Stimulated activated CD8-positive, alpha-beta memory T cell treated with anti-CD3 and anti-CD28 coated beads, Interleukin-12 subunit alpha, Interleukin-12 subunit beta, amount 100 ng/mL, for 4 hours (primary cell): ENCODE measurements around the gene NFATC1.

Experiments
- DNase-seq: peaks from one replicate; pipeline ENCODE4 v3.0.0-alpha.2; 2020; ENCODE audit warnings: low read depth

Gene NFATC1

DNA sequence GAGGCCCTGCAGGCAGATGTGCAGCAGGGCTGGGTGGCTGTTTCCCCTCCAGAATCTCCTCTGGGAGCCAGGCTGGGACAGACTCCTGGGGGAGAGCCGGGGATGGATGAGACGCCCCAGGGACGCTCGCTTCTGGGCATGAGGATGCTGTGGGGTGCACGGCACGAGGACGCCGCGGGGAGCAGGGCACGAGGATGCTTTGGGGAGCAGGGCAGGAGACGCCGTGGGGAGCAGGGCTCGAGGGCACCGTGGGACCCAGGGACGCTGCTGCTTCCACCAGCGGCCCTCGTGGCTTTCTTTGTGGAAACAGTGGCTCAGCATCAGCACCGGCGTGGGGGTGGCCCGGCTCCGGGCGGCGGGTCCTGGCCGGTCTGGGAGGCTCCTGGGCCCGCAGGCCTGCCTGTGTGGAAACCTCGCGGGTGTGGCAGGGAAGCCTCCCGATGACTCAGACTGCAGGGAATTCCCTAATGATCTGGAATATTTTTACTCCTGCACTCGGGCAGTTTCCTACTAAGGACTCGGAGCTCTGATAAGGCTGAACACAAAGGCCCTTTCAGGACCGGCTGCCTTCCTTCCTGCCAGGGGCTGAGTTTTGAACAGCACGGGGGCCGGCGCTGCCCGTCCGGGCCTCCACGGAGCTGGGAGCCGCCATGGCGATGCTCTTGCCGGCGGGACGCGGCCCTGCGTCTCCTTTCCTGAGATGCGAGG is 62.6 kb downstream of the NFATC1 start:
- DNase-seq = no peak

DNA sequence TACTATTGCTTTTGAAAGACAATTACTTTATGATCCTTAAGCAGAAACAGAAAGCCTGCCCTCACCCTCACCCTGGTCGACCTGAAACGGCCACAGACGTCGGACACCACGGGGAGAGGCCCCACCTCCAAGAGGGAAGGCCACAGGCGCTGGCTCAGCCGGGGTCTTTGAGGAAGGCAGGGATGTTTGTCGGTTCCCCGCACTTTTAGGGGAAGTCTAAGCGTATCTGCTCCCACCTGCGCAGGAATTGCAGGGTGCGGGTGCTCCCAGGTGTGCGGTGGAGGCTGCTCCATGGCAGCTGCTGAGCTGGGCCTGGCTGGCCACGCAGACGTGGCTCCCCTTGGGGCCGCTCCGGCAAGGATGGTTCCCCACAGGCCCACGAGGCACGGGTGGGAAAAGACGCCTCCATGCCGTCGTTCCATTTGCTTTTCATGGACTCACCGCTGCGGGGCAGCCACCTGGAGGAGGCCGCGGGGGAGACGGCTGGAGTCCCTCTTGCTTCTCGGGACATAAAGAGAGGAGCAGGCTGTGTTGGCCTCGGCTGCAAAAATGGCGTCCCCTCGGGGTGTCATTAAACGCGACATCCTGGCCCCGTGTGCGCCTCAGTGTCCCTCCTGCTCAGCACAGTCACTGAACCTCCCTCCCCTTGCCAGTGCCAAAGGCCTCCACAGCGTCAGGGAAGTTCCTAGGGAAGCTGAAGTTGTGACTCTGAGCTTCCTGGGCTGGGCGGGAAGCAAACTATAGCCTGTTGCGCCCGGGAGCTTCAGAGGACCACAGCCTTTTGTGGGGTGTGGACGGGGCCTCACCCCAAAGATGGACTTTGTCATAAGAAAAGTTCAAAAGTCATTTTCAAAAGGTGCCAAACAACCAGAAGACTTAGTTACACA is 63.4 kb downstream of the NFATC1 start:
- no peak for DNase-seq

- DNase-seq = no peak
Observed at GRCh38 chr18:79459946-79460480, 64.3 kb downstream of the NFATC1 start.

- DNase-seq = no peak
Observed at GRCh38 chr18:79460481-79461300, 65.0 kb downstream of the NFATC1 start.

DNA sequence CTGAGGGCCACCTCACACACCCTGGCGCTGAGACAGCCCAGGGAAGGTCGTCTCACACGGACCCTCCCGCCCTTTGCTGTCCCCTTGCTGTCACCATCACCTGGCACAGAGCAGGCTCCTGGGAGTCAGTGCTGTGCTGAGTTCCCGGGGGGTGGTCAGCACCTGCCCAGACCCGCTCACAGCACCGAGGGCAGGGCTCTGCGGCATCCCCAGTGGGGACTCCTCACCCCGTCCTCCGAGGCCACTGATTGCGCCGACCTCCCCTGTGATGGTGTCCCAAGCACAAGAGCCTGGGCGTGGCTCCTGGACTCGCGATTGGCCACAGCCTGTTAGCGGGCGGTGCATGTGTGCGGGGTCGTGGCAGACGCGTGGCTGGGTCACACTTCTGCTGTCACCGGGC is 65.9 kb downstream of the NFATC1 start:
- no peak for DNase-seq

- DNase-seq = no peak
Observed at GRCh38 chr18:79463424-79463960, 67.8 kb downstream of the NFATC1 start.

GRCh38 chr18:79465392-79465991 is 69.8 kb downstream of the NFATC1 start:
- DNase-seq = no peak

GRCh38 chr18:79466591-79466990 is 70.9 kb downstream of the NFATC1 start:
- no peak for DNase-seq

GRCh38 chr18:79467126-79467525 is 71.4 kb downstream of the NFATC1 start:
- no peak for DNase-seq

- no peak for DNase-seq
Observed at GRCh38 chr18:79468119-79468789, 72.5 kb downstream of the NFATC1 start.

DNA sequence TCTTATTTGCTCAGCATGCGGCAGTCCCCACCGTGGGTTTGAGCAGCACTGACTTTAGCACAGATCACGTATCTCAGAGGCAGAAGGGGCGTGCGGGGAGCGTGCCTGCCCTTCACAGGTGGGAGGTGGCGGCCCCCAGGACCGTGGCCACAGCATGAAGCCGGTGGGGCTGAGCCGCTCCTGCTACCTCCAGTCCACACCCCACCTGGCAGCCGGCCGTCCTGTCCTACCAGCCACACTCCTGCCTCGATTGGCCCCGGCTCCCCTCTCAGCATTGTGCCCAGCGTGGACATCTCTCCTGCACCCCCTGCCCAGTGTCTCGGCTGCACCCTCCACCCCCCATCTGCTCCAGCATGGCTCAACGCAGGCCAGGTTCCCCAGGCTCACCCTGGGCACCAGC is 73.6 kb downstream of the NFATC1 start:
- DNase-seq = no peak

DNA sequence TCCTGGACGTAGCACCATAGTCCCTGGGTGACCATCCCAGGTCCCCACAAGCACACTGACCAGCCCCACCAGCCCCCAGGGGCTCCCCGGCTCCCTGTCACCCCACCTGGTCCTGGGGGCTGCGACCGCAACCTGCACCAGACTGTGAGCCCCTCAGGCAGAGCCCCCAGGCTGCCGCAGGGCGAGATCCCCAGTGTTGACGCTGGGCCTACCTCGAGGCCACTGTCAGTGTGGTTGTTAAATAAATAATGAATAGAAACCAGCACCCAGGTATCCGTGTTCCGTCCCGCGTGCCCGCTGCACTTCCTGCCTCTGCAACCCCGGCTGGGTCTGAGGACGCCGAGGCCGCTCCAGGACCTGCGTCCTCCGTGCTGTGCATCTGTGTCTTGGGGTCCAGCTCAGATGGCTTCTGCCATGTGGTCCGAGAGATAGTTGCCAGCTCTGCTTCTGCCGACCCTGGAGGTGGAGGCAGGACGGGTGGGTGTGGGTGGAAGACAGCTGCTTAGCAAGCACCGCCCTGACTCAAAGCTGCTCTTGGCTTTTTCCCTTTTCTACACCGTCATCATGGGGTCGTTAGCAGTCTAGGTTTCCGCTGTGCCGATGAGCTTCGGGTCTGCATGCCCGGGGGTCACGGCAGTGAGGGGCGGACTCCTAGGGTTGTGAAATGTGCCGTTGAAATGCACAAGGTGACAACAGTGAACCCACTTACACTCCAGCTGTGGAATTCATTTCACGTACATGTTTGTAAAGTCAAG is 74.2 kb downstream of the NFATC1 start:
- no peak for DNase-seq

GRCh38 chr18:79470547-79470946 is 74.8 kb downstream of the NFATC1 start:
- no peak for DNase-seq

- DNase-seq = no peak
Observed at GRCh38 chr18:79471046-79471445, 75.3 kb downstream of the NFATC1 start.

DNA sequence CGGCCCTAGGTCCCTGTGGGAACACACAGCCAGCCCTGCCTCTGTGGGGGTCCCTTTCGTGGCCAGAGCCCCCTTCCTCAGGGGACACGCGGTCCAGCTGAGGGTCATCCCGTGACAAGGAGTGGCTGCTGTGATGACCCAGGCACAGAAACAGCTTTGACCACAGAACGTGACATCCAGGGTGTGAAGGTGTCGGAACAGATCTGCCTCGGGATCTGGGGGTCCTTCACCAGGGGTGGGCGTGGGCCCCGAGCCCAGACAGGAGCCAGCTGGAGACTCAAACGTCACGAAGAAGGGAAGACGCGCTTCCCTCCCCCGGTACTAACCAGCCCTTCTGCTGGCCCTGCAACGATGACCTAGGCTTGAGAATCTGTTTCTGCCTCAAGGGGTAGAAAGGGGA is 75.9 kb downstream of the NFATC1 start:
- no peak for DNase-seq

DNA sequence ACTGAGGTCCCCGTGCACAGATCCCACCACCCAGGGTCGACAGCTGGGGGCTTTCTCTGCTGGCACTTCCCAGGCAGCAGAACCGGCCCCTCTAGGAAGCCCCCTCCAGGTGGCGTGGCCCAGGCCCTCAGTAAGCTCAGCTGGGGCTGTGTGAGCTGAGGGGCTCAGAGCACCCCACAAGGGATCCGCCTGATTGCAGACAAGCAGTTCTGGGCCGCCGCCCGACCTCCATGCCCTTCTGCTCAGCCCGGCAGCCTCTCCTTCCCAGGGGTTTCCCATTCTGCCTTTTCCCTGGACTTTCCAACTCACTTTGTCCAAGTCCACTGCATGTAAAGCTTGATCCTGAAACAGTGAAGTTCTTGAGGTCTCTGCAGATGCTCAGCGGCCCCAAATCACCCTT is 76.4 kb downstream of the NFATC1 start:
- no peak for DNase-seq

GRCh38 chr18:79472946-79473345 is 77.2 kb downstream of the NFATC1 start:
- no peak for DNase-seq

DNA sequence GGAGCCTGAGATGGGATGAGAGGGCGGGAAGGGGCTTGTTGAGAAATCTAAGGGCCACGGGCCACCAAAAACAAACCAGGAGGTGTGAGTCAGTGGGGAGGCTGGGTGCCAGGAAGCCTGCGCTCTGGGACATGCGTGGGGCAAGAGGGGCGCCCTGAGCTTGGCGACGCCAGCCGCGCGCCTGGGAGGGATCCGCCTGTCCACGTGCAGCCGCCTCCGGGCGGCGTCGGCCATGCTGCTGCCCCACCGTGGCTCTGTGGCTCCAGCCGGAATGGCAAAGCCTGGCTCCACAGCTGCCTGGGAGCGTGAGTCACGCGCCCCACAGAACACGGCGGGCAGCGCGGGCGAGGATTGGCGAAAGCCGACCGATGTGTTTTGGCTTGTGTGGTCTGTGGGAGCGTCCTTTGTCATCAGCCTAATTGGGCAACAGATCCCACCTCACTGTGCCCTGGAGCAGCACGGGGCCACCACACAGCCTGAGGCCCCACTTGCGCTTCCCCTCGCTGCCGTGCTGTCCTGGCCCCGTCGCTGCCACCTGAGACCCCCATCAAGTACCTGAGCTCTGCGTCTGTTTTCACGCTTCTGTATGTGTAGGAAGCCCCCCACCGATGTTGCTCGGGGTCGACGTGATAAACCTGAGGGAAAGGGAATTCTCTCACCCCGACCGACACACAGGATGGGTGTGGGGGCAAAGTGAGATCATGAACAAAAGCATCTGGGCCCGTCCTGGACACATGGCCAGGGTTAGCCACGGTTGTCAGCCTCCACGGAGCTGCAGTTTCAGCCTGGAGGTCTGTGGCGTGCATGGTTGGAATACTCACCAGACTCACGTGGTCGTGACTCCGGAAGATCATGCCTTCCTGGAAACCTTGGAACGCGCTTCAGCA is 80.5 kb downstream of the NFATC1 start:
- DNase-seq = no peak

- DNase-seq = no peak
Observed at GRCh38 chr18:79476918-79477571, 81.3 kb downstream of the NFATC1 start.
